Smooth muscle cell (in vitro differentiated cells): ENCODE measurements around the gene INSRR. TPM values are rescaled to one million over a fixed set of nuclear protein-coding genes. Genes with fewer than 3 reads are reported as not detected.

Source experiments
- DNase-seq: peaks from one replicate; lab custom pipeline; 2025; ENCODE audit not compliant: unreplicated experiment; lab: John Stamatoyannopoulos, UW
- H2AFZ ChIP-seq: fragments of 200-600 bp; sonication (generic); 2 replicates; pipeline ENCODE4 v1.6.0; 2016; ENCODE audit warnings: antibody characterized with exemption, low read depth, mild to moderate bottlenecking
- H3F3A ChIP-seq: fragments of 200-600 bp; sonication (generic); 2 replicates; pipeline ENCODE4 v1.6.0; 2017; ENCODE audit warnings: antibody characterized with exemption, low read depth
- H3K27ac ChIP-seq: fragments of 200-600 bp; sonication (generic); 2 replicates; pipeline ENCODE4 v1.5.1; 2016; ENCODE audit warnings: low read depth, mild to moderate bottlenecking
- H3K27me3 ChIP-seq: fragments of 200-600 bp; sonication (generic); 2 replicates; pipeline ENCODE4 v1.6.1; 2016; ENCODE audit warnings: low read depth, mild to moderate bottlenecking
- H3K36me3 ChIP-seq: fragments of 200-600 bp; sonication (generic); 2 replicates; pipeline ENCODE4 v1.5.1; 2016; ENCODE audit warnings: low read depth
- H3K4me1 ChIP-seq: fragments of 200-600 bp; sonication (generic); 2 replicates; pipeline ENCODE4 v1.5.1; 2016; ENCODE audit warnings: low read depth
- H3K4me2 ChIP-seq: fragments of 200-600 bp; sonication (generic); 2 replicates; pipeline ENCODE4 v1.6.0; 2016; ENCODE audit warnings: mild to moderate bottlenecking
- H3K4me3 ChIP-seq: fragments of 200-600 bp; sonication (generic); 2 replicates; pipeline ENCODE4 v1.5.1; 2016; ENCODE audit warnings: mild to moderate bottlenecking
- H3K79me2 ChIP-seq: fragments of 200-600 bp; sonication (generic); 2 replicates; pipeline ENCODE4 v1.6.0; 2016; ENCODE audit warnings: low read depth, mild to moderate bottlenecking
- H3K9ac ChIP-seq: fragments of 200-600 bp; sonication (generic); 2 replicates; pipeline ENCODE4 v1.6.0; 2016; ENCODE audit warnings: low read depth
- H3K9me3 ChIP-seq: fragments of 200-600 bp; sonication (generic); replicated peaks from 2 replicates; pipeline ENCODE4 v1.5.1; 2016; ENCODE audit warnings: low read depth
- H4K20me1 ChIP-seq: fragments of 200-600 bp; sonication (generic); 2 replicates; pipeline ENCODE4 v1.6.0; 2016; ENCODE audit warnings: low read depth
- WGBS: methylation state at CpG from one replicate; pipeline ENCODE4 v1.1.7; 2016; ENCODE audit warnings: low lambda C conversion rate; 5-methylcytosine and 5-hydroxymethylcytosine counted together
- polyA plus RNA-seq: library from polyadenylated mRNA; unstranded; fragments of >200 nt; fragmentation: Nextera tagmentation; extraction: Ambion mirVana; gene quantifications from 2 replicates; pipeline ENCODE4 v1.2.1, GENCODE V29; 2016
- total RNA-seq: library from RNA; depleted of rRNA; stranded (reverse); fragments of >200 nt; gene quantifications from 2 replicates; pipeline ENCODE4 v1.2.3, GENCODE V29; 2014
- TF ChIP-seq, protein P1 (sequence below): fragments of 200-600 bp; sonication (generic); IDR thresholded peaks from 2 replicates; pipeline ENCODE4 v1.5.1; 2017; ENCODE audit warnings: borderline replicate concordance, mild to moderate bottlenecking, antibody characterized with exemption; ENCODE audit not compliant: insufficient read depth, poor library complexity, severe bottlenecking

The INSRR gene
- total and polyA plus RNA-seq, 2 experiments from 2014 or later = 0.36 to 0.45 TPM

DNA sequence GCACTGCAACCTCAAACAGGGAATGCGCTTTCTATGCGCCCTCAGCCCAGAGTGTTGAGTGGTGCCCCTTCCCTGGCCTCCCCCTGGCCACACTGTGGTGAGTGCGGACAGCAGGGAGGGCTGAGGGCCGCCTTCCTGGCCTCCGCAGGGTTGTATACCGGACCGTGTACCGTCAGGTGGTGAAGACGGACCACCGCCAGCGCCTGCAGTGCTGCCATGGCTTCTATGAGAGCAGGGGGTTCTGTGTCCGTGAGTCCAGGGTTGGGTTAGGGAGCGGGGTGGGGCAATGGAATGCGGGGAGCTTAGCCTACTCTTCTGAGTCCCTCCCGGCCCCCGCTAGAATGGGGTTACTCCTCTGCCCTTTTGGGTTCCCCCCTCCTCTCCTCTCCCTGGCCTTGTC is 46.3 kb upstream of the INSRR start:
- no peaks in the 10 kb centered on the region for H3K4me1 ChIP-seq
- no peaks in the 10 kb centered on the region for H4K20me1 ChIP-seq
- DNase-seq = no peak
- no peak overlapping the region for H2AFZ ChIP-seq
- no peak overlapping the region for H3K4me2 ChIP-seq
- H3F3A ChIP-seq = no peaks in the 10 kb centered on the region
- no peak overlapping the region for H3K27ac ChIP-seq
- WGBS = 93% methylated on average over 16 of the region's 16 CpGs
- TF ChIP-seq, protein P1, sequence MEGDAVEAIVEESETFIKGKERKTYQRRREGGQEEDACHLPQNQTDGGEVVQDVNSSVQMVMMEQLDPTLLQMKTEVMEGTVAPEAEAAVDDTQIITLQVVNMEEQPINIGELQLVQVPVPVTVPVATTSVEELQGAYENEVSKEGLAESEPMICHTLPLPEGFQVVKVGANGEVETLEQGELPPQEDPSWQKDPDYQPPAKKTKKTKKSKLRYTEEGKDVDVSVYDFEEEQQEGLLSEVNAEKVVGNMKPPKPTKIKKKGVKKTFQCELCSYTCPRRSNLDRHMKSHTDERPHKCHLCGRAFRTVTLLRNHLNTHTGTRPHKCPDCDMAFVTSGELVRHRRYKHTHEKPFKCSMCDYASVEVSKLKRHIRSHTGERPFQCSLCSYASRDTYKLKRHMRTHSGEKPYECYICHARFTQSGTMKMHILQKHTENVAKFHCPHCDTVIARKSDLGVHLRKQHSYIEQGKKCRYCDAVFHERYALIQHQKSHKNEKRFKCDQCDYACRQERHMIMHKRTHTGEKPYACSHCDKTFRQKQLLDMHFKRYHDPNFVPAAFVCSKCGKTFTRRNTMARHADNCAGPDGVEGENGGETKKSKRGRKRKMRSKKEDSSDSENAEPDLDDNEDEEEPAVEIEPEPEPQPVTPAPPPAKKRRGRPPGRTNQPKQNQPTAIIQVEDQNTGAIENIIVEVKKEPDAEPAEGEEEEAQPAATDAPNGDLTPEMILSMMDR = no peak
- H3K4me3 ChIP-seq = no peak overlapping the region
- H3K36me3 ChIP-seq = no peaks in the 10 kb centered on the region
- H3K9ac ChIP-seq = no peak overlapping the region
- no peaks in the 10 kb centered on the region for H3K79me2 ChIP-seq
- no peaks in the 10 kb centered on the region for H3K27me3 ChIP-seq
- no peaks in the 10 kb centered on the region for H3K9me3 ChIP-seq

DNA sequence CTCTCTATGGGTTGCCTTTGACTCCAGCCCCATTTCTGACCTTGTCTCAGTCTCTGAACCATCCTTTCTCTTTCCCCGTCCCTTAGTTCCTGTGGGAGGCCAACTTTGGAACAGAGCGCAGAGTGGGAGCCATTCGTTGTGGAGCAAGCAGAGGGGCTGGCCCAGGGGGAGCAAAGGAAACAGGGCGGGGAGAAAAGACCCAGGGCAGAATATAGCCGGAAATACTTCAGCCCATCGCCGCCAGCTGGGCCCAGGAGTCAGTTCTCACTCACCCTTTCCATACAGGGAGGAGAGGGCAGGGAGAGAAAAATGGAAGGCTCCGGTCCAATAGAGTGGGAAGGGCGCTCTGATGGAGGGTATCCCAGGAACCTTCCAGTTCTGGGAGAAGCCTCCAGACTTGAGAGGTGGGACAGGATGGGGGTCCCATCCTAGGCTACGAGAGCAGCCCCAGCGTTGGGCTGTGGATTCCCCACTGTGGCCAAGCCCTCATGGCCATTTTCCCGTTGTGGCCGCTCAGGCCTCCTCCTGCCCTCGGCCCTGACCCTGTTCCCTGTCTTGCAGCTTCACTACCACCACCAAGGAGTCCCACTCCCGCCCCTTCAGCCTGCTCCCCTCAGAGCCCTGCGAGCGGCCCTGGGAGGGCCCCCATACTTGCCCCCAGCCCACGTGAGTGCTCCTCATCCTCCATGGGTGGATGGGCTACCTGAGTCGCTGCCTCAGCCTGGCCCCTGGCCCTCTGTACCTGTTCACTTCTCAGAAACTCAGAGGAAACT is 45.5 kb upstream of the INSRR start:
- H3K36me3 ChIP-seq = no peaks in the 10 kb centered on the region
- no peak overlapping the region for H3K4me3 ChIP-seq
- H4K20me1 ChIP-seq = no peaks in the 10 kb centered on the region
- no peak overlapping the region for H3K9ac ChIP-seq
- H3F3A ChIP-seq = no peaks in the 10 kb centered on the region
- H3K27ac ChIP-seq = no peak overlapping the region
- TF ChIP-seq, protein P1 = no peak
- H3K27me3 ChIP-seq = no peaks in the 10 kb centered on the region
- no peaks in the 10 kb centered on the region for H3K79me2 ChIP-seq
- no peak overlapping the region for H2AFZ ChIP-seq
- no peak for DNase-seq
- H3K9me3 ChIP-seq = no peaks in the 10 kb centered on the region
- H3K4me1 ChIP-seq = no peaks in the 10 kb centered on the region
- WGBS = 89% methylated on average over 19 of the region's 19 CpGs
- H3K4me2 ChIP-seq = no peak overlapping the region

DNA sequence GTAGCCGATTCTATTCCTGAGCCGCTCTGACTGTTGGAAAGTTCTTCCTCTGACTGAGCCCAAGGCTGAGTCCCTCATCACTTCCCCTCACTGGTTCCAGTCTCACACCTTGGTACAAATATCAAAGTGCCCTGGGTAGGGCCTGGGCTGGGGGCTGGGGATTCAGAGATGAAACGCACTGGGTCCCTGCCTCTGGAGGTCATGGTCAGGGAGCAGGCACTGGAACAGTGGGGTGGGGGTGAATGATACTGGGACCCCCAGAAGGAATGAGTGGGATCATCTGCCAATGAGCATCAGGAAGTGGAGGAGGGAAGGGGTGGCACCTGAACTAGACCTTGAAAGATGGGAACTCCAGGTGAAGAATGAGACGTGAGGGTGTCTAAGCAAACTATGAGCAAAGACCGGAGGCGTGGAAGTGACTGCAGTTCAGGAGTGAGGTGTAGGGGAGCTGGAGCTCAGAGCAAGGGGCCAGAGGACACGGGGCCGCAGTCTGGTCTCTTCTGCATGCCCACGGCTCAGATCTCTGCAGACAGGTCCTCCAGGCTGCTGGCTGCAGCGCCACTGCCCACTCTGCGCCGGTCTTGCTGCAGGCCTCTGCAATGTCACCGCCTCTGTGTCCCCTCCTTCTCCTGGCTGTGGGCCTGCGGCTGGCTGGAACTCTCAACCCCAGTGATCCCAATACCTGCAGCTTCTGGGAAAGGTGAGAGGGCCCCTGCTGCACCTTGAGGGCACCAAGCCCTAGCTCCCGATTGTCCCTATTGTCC is 44.6 kb upstream of the INSRR start:
- Histone ChIP-seq H3K27ac (no peak overlapping the region), H3K36me3 (no peaks in the 10 kb centered on the region), H3F3A (no peaks in the 10 kb centered on the region), H3K79me2 (no peaks in the 10 kb centered on the region), H3K9ac (no peak overlapping the region), H2AFZ (no peak overlapping the region), H4K20me1 (no peaks in the 10 kb centered on the region), H3K4me3 (no peak overlapping the region), H3K4me1 (no peaks in the 10 kb centered on the region), H3K4me2 (no peak overlapping the region), H3K27me3 (no peaks in the 10 kb centered on the region), H3K9me3 (no peaks in the 10 kb centered on the region)
- DNase-seq = no peak
- 97% methylated on average over 15 of the region's 15 CpGs for WGBS
- TF ChIP-seq, protein P1 = no peak
